Cerebellar nuclear complex (tissue), 1 donor: ENCODE measurements around the gene SLITRK1.

ENCODE experiments used
- DNase-seq, 2 experiments: peaks; one replicate each; lab custom pipeline; 2025; lab: John Stamatoyannopoulos, UW

The SLITRK1 gene

DNA sequence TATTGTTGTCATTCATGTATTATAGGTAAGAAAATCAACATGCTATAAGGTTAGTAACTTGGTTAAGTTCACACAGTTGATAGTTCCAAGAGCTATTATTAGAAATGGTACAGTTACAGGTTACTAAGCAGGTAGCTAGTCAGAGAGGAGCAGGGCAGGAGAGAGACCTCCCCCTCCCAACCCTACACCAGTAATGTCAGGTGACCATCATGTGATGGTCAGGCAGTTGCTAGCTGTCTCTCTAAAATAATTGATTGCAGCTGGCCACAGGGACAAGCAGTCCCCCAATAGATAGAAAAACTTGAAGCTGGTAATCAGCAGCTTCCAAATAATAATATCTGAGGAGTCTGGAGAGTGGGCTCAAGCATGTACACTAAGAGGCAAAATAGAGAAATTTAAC is 14.6 kb downstream of the SLITRK1 start:
- no peak for DNase-seq

DNA sequence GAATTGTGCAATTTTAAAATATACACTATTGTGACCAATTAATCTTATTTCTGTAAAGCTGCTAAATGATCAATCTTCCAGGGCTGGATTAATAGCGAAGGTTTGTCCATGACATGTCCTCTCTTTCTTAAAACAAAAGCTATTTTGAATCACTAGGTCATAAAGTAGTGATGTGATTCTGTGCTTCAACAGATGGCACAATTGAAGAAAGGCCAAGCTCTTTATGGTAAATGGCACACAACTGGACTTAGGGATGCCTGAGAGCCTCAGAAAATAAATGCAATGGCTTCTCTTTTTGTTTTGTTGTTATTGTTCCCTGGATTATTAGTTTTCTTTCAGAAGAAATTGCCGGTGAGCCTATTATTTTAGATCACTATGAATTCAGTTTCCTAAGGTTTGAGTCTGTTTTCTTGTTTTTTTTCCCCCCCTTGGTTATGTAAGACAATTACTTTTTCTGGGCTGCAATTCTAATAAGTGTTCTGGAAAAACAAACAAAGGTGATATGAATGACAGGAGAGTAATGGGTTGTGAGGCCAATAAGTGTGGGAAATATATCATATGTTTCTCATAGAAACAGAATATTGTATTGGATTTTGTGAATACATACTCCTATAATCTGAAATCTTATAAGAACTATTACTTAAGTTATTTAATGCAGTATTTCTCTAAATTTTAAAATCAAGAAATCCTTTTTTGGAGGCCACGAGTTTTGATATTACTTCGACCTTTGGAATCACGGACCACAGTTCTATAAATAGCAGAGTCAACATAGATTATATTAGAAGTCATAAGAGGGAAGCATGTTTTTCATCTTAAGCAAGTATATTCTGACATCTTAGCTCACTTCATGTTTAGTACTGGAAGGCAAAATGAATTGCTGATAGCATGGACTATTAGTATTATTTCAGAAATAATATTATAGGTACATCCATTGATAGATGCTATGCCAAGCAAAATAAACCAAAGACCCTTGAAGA is 16.8 kb downstream of the SLITRK1 start:
- DNase-seq = no peak

DNA sequence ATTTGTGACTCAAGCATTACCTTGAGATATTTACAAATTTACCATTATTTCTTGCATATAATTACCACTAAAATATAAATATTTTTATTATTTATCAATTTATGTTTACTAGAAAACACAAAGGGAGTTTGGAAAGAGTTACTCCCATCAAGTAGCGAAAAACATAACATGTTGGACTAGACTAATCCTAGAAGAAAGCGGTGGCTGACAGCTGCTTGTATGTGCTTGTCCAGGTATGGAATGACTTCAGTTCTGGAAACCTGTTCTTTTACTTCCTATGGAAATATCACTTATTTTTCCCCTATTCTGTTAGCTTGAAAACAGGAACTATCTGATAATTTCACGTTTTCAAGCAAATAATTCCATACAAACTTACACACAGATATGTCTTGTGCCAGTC is 28.5 kb downstream of the SLITRK1 start:
- DNase-seq = no peak

DNA sequence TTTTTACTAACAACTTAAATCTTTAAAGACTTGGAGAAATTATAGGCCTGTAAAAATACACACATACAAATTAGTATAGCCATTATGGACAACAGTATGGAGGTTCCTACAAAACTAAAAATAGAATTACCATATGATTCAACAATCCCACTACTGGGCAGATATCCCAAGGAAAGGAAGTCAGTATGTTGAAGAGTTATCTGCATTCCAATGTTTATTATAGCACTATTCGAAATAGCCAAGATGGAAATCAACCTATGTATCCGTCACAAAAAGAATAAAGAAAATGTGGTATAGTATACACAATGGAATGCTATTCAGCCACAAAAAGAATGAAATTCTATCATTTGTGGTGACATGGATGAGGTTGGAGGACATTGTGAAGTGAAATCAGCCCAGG is 37.2 kb downstream of the SLITRK1 start:
- DNase-seq = no peak

DNA sequence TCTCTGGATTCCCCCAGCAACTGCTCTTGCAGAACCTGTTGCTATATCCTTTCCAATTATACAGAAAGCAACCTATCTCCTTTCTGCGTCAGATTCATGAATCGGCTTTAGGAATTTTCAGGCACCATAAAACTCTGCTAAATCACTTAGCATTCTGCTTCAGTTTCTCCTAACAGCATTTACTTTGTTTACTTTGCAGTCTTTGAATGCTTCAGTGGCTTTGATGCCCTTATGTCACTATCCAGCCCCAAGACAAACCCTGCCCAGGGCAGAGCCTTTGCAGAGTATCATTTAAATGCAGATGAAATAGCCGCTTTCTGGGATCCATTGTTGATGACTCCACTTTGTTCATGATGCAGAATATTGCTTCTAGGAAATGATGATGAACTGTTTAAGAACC is 43.1 kb downstream of the SLITRK1 start:
- DNase-seq = no peak

DNA sequence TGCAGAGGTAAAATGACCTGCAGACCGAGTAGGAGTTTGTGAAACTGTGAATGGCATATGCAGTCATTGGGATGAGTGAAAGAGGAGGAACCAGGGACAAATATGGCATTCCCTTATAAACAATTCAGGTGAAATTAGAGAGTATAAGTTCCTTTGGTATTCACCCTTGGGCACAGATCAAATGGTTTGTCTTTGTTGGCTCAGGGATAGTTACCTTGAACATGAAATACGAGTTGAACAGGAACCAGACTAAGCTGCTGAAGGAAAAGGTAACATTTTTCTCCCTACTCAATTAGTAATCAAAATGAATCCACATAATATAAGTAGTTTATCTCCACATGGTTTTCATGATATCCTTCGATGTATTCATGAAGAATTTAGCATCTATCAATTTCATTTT is 50.5 kb downstream of the SLITRK1 start:
- no peak for DNase-seq

DNA sequence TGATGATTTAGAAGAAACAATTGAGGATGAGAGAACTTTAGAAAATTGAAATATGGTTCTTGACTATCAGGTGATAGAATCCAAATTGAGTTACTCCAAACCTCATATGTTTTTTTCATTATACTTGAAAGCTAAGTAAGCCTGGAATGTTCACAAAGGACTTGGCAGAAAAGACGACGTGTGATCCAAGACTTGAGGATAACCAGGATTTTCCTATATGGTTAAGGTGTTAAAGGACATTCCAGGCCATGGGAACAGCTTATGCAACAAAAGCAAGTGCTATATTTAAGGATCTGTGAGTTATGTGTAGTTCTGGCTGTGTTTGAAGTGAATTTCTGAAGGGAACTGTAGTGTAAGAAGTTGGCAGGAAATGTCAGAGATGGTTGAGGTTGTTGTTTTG is 52.5 kb downstream of the SLITRK1 start:
- DNase-seq = no peak

DNA sequence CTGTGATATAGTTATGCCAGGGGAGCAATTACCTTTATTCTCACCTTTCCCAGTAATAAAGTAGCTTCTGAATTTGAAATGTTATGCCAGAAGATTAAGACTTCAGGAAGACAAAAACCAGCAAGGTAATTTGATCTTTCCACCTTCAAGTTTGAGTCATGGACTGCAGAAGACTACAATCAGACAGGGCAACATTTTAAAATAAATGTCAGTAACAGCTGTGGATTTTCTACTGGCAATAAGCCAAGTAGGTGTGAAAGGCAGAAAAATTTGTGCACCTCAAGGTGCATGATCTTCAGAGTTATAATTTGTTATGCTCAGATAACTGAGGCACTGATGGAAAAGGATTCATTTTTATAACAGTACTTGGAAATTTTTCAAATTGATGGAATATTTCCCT is 54.9 kb downstream of the SLITRK1 start:
- DNase-seq = no peak
